ENCODE data around the gene AQP12A. TPM values are rescaled to one million over a fixed set of nuclear protein-coding genes. Genes with fewer than 3 reads are reported as not detected.

AQP12A gene
- polyA plus RNA-seq, 1 donor (not counting 4 experiments of a cell fraction or from before 2014, with no cell fraction given): not detected

DNA sequence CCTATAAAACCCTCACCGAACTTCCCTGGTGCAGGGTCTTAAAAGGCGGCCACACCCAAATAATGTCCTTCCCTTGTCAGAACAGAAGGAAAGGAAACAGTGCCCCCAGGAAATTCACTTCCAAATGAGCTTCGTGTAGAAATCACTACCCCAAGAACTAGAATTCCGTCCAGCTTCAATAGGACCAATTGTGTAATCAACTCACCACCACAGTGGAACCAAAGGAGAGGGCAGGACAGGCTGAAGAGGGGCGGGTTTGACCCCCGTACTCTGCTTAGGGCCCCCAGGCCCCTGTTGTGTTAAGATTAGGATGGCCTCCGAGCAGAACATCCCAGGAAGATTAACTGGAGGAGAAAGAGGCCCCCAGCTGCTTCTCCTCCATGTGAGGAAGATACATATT is 42.3 kb upstream of the AQP12A start:
- H3K9ac ChIP-seq (ENCODE audit: control insufficient read depth, extremely low read depth, insufficient read depth, low read length): no peak overlapping the region
- H3K36me3 ChIP-seq (ENCODE audit: control insufficient read depth in 2 of 2, extremely low read depth in 1 of 2, insufficient read depth in 2 of 2, low read length in 2 of 2): no peaks in the 10 kb centered on the region
- no peak overlapping the region for H2AFZ ChIP-seq (ENCODE audit: control insufficient read depth, low read length)
- H3K4me1 ChIP-seq (ENCODE audit: control insufficient read depth, extremely low read depth, insufficient read depth, low read length): no peaks in the 10 kb centered on the region
- H3K27ac ChIP-seq (ENCODE audit: control insufficient read depth, insufficient read depth, low read length): no peak overlapping the region
- H4K20me1 ChIP-seq (ENCODE audit: control insufficient read depth, extremely low read depth, insufficient read depth, low read length): no peaks in the 10 kb centered on the region
- FAIRE-seq: no peak
- no peak for DNase-seq (ENCODE audit: low read depth, low spot score)
- dilution Hi-C loops (cut with MboI; ENCODE audit: extremely low pct_ligation_motif_present, low sequenced_read_pairs): no loop called here
- H3K9me3 ChIP-seq (ENCODE audit: control insufficient read depth, low read depth, low read length): no peaks in the 10 kb centered on the region
- no peaks in the 10 kb centered on the region for H3K79me2 ChIP-seq (ENCODE audit: control insufficient read depth, insufficient read depth, low read length)
- H3K27me3 ChIP-seq (ENCODE audit: control insufficient read depth, extremely low read depth, insufficient read depth, low read length): peaks cover 38% of the 10 kb centered on the region
- no peak overlapping the region for H3K4me3 ChIP-seq (ENCODE audit: control insufficient read depth in 2 of 3, extremely low read depth in 1 of 3, insufficient read depth in 2 of 3, low read depth in 1 of 3, low read length in 3 of 3)
- no peak overlapping the region for H3K4me2 ChIP-seq (ENCODE audit: control insufficient read depth, extremely low read depth, insufficient read depth, low read depth, low read length)
- no peaks in the 10 kb centered on the region for H3K9me1 ChIP-seq (ENCODE audit: control insufficient read depth, extremely low read depth, insufficient read depth, low read length)
- no peak for TF ChIP-seq EZH2 (IDR thresholded peaks at IDR 0.05; ENCODE audit: low read length)
- TF ChIP-seq, protein P1, sequence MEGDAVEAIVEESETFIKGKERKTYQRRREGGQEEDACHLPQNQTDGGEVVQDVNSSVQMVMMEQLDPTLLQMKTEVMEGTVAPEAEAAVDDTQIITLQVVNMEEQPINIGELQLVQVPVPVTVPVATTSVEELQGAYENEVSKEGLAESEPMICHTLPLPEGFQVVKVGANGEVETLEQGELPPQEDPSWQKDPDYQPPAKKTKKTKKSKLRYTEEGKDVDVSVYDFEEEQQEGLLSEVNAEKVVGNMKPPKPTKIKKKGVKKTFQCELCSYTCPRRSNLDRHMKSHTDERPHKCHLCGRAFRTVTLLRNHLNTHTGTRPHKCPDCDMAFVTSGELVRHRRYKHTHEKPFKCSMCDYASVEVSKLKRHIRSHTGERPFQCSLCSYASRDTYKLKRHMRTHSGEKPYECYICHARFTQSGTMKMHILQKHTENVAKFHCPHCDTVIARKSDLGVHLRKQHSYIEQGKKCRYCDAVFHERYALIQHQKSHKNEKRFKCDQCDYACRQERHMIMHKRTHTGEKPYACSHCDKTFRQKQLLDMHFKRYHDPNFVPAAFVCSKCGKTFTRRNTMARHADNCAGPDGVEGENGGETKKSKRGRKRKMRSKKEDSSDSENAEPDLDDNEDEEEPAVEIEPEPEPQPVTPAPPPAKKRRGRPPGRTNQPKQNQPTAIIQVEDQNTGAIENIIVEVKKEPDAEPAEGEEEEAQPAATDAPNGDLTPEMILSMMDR (optimal IDR thresholded peaks at IDR 0.05 in 1 of 3, IDR thresholded peaks at IDR 0.05 in 1 of 3, conservative IDR thresholded peaks at IDR 0.05 in 1 of 3; ENCODE audit: extremely low read depth in 1 of 3, insufficient read depth in 2 of 3, low read length in 3 of 3): no peak

DNA sequence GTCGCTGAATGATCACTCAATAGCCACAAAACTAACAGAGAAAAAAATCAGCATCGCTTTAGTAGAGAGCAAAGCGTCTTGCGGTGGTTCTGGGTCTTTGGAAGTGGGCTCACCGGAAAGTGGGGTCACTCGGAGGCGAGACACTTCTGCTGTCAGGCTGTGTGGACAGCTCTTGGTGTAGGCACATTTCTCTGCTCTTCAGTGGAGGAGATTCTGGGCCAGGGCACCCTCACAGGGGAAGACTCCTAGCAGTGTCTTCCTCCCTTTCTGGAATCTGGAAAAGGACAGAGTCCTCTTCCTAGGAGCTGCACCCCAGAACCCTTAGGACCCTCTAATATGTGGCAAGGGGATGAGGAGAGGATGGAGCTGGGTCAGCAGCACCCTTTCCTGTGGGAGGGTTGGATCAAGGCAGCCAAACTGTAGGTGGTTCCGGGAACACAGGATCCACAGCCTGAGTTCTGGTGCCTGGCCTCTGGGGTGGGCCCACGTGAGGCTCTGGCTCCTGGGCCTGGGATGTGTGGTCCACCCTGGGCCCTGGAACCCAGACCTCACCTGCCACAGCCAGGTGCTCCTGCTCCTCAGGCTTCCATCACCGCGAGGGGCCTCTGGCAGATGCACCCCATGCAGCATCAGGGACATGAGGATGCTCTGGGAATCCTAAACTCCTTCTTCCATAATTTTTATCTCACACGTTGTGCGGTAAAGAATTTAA is 41.3 kb upstream of the AQP12A start:
- no peak for FAIRE-seq
- no peaks in the 10 kb centered on the region for H3K9me3 ChIP-seq (ENCODE audit: control insufficient read depth, low read depth, low read length)
- dilution Hi-C loops (cut with MboI; ENCODE audit: extremely low pct_ligation_motif_present, low sequenced_read_pairs): no loop called here
- no peaks in the 10 kb centered on the region for H3K36me3 ChIP-seq (ENCODE audit: control insufficient read depth in 2 of 2, extremely low read depth in 1 of 2, insufficient read depth in 2 of 2, low read length in 2 of 2)
- no peak overlapping the region for H3K9ac ChIP-seq (ENCODE audit: control insufficient read depth, extremely low read depth, insufficient read depth, low read length)
- H4K20me1 ChIP-seq (ENCODE audit: control insufficient read depth, extremely low read depth, insufficient read depth, low read length): no peaks in the 10 kb centered on the region
- TF ChIP-seq, protein P1 (optimal IDR thresholded peaks at IDR 0.05 in 1 of 3, IDR thresholded peaks at IDR 0.05 in 1 of 3, conservative IDR thresholded peaks at IDR 0.05 in 1 of 3; ENCODE audit: extremely low read depth in 1 of 3, insufficient read depth in 2 of 3, low read length in 3 of 3): no peak
- no peak for TF ChIP-seq EZH2 (IDR thresholded peaks at IDR 0.05; ENCODE audit: low read length)
- no peak overlapping the region for H3K4me3 ChIP-seq (ENCODE audit: control insufficient read depth in 2 of 3, extremely low read depth in 1 of 3, insufficient read depth in 2 of 3, low read depth in 1 of 3, low read length in 3 of 3)
- H3K4me2 ChIP-seq (ENCODE audit: control insufficient read depth, extremely low read depth, insufficient read depth, low read depth, low read length): no peak overlapping the region
- no peaks in the 10 kb centered on the region for H3K4me1 ChIP-seq (ENCODE audit: control insufficient read depth, extremely low read depth, insufficient read depth, low read length)
- no peak for DNase-seq (ENCODE audit: low read depth, low spot score)
- H2AFZ ChIP-seq (ENCODE audit: control insufficient read depth, low read length): no peak overlapping the region
- H3K79me2 ChIP-seq (ENCODE audit: control insufficient read depth, insufficient read depth, low read length): no peaks in the 10 kb centered on the region
- no peaks in the 10 kb centered on the region for H3K9me1 ChIP-seq (ENCODE audit: control insufficient read depth, extremely low read depth, insufficient read depth, low read length)
- peaks cover 37% of the 10 kb centered on the region for H3K27me3 ChIP-seq (ENCODE audit: control insufficient read depth, extremely low read depth, insufficient read depth, low read length)
- H3K27ac ChIP-seq (ENCODE audit: control insufficient read depth, insufficient read depth, low read length): no peak overlapping the region
